Midbrain (tissue), 1 donor: Measurements from ENCODE around the gene PIP5K1B.

Experiments
- DNase-seq: peaks from one replicate; lab custom pipeline; 2025; lab: John Stamatoyannopoulos, UW

The PIP5K1B gene

GRCh38 chr9:68912561-68912960 lies 207.5 kb downstream of the PIP5K1B start:
- no peak for DNase-seq

GRCh38 chr9:68913054-68913453 lies 208.0 kb downstream of the PIP5K1B start:
- no peak for DNase-seq

- DNase-seq: no peak
Measured at GRCh38 chr9:68914751-68915150, 209.7 kb downstream of the PIP5K1B start.

GRCh38 chr9:68919661-68920060 lies 214.6 kb downstream of the PIP5K1B start:
- DNase-seq: no peak

GRCh38 chr9:68920921-68921320 lies 215.9 kb downstream of the PIP5K1B start:
- DNase-seq: no peak

- no peak for DNase-seq
Measured at GRCh38 chr9:68923480-68923879, 218.4 kb downstream of the PIP5K1B start.

- DNase-seq: no peak
Measured at GRCh38 chr9:68925175-68925574, 220.1 kb downstream of the PIP5K1B start.

- DNase-seq: no peak
Measured at GRCh38 chr9:68927165-68927564, 222.1 kb downstream of the PIP5K1B start.

- DNase-seq: no peak
Measured at GRCh38 chr9:68931821-68932220, 226.8 kb downstream of the PIP5K1B start.

- DNase-seq: no peak
Measured at GRCh38 chr9:68932458-68932857, 227.4 kb downstream of the PIP5K1B start.

- no peak for DNase-seq
Measured at GRCh38 chr9:68933434-68934328, 228.6 kb downstream of the PIP5K1B start.

GRCh38 chr9:68934329-68934644 lies 229.2 kb downstream of the PIP5K1B start:
- no peak for DNase-seq

GRCh38 chr9:68940573-68940972 lies 235.5 kb downstream of the PIP5K1B start:
- DNase-seq: no peak

GRCh38 chr9:68941780-68942459 lies 236.9 kb downstream of the PIP5K1B start:
- no peak for DNase-seq

GRCh38 chr9:68942790-68943189 lies 237.8 kb downstream of the PIP5K1B start:
- DNase-seq: no peak

- DNase-seq: no peak
Measured at GRCh38 chr9:68947015-68947414, 242.0 kb downstream of the PIP5K1B start.

- no peak for DNase-seq
Measured at GRCh38 chr9:68947842-68948569, 243.0 kb downstream of the PIP5K1B start.

- no peak for DNase-seq
Measured at GRCh38 chr9:68949271-68950000, 244.4 kb downstream of the PIP5K1B start.

- DNase-seq: no peak
Measured at GRCh38 chr9:68950188-68950587, 245.1 kb downstream of the PIP5K1B start.

- no peak for DNase-seq
Measured at GRCh38 chr9:68950689-68951088, 245.6 kb downstream of the PIP5K1B start.

- DNase-seq: peak; percentile 15
Measured at GRCh38 chr9:68951879-68952659, 247.0 kb downstream of the PIP5K1B start.
